IPS DF 4.7 (cell line): ENCODE results near the gene SLC26A6.

ENCODE experiments used
- DNase-seq: peaks from one replicate; pipeline ENCODE4 v3.0.0-alpha.2; 2013; ENCODE audit warnings: low spot score; ENCODE audit errors: extremely low read depth

SLC26A6 gene, protein sequence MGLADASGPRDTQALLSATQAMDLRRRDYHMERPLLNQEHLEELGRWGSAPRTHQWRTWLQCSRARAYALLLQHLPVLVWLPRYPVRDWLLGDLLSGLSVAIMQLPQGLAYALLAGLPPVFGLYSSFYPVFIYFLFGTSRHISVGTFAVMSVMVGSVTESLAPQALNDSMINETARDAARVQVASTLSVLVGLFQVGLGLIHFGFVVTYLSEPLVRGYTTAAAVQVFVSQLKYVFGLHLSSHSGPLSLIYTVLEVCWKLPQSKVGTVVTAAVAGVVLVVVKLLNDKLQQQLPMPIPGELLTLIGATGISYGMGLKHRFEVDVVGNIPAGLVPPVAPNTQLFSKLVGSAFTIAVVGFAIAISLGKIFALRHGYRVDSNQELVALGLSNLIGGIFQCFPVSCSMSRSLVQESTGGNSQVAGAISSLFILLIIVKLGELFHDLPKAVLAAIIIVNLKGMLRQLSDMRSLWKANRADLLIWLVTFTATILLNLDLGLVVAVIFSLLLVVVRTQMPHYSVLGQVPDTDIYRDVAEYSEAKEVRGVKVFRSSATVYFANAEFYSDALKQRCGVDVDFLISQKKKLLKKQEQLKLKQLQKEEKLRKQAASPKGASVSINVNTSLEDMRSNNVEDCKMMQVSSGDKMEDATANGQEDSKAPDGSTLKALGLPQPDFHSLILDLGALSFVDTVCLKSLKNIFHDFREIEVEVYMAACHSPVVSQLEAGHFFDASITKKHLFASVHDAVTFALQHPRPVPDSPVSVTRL

DNA sequence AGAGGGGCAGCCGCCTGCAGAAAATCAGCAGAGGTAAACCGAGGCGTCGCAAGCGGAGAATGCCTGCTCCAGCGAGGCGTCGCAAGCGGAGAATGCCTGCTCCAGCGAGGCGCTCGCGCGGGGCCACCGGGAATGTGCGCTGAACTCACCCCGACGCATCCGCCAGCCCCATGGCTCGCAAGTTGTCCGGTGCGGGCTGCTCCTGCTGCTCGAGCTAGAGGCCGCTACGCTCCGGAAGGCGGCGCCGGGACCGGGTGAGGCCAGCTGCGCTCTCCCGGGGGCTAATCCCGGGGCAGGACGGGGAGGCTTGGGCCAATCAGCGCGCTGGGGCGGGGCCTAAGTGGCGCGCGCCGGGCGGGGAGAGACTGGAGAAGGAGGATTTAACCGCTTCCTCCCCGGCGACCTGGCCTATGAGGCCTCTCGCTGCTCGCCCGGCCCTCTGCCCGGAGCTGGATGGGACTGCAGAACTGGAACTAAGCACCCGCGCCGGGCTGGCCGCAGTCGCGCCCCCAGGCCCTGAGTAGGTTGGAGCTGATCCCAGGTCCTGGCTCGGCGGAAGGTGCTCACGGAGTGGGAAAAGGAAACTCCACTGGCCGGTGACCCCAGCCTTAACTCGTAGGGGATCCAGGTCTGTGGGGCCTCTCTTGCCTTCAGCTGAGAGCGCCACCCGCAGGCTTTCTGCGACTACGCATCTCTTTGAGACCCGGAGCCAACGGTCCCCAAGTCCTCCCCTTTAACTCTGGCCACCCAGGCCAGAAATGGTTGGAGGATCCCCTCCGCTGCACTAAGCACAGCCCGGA, at the start of gene SLC26A6:
SLC26A6 (minus strand) TSS at position 240 of the 800 bp plus-strand sequence; CDS start at position 172, 68 bp downstream.
- peak; percentile 83 for DNase-seq

DNA sequence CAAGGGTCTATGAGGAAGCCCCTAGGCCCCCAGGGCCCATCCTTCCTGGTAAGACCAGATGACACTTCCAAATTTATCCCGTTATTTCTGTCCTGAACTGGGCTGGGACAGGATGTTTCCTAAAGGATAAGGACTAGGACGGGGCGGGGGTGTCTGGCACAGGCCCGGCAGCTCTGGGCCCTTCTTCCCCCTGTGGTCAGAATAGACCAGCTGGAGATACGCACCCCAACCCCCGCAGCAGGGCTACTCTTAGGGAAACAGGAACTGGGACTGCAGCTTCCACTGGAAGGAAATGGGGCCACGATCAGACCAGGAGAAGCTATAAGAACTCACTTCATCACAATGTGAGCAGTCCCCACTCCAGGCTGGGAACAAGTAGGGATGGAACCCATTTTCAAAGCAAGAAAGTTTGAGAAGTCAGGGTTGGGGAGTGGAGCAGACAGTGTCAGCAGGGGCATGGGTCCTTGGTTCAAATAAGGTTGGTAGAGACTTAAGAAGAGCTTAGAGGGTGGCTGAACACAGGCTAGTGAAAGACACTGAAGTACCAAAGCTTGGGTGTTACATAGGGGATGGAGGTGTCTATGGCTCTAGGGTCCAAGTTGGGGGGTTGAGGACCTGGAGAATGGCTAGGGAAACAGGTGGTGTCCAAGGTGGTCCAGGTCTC, 49.4 kb upstream of the SLC26A6 start:
- no peak for DNase-seq

DNA sequence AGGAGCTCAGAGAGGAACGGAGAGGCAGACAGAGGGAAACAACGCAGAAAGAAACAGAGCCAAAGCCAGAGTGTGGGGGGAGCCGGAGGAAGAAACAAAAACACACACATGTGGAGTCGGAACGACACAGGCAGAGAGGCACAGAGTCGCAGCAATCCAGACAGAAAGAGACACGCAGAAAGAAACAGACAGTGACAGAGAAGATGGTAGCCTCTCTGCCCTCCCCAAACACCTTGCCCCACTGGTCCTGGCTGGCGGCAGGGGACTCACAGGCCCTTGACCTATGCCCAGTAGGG, 48.7 kb upstream of the SLC26A6 start:
- no peak for DNase-seq

DNA sequence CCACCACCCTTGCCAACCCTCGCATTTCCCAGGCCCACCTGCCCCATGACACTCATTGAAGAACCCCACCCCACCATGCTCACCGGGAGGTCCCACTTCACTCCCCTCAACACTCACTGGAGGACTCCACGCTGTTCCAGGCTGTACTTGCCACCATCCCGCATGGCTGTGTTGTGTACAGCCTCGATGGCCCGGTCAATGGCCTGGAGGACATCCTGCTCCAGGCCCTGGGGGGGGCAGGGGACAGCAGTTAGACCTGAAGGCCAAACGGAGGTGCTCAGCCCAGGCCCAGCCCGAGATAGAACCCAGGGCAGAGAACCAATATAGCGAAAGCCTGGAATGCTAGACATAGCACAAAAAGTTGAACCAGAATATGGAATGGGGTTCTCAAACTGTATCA, 47.5 kb upstream of the SLC26A6 start:
- no peak for DNase-seq

DNA sequence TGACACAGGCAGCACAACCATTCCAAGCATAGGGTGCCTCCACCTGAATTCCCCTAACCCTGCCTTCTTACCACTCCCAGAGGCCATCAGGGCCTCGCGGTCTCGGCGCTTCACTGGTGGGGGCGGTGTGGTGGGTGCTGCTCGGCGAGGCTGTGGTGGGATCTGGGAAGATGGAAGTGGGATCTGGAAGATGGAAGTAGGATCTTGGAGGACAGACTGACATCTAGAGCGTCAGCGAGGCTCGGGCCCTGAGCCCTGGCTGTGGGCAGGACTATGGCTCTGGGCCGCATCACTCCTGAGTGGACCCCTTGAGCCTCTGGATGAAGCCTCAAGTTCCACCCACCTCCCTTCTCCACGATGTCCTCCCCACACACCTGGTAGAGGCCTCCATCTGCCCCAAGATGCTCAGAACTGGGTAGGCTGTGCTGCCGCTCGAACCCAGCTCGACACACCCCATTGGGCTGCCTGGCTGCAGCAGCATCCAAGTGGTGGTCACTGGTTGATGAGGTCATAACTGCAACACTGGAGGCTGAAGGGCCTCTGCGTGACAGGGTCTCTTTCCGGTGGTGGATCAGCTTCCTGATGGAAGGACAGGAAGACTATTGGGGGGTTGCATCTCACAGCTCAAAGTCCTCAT, 46.8 kb upstream of the SLC26A6 start:
- DNase-seq: no peak

DNA sequence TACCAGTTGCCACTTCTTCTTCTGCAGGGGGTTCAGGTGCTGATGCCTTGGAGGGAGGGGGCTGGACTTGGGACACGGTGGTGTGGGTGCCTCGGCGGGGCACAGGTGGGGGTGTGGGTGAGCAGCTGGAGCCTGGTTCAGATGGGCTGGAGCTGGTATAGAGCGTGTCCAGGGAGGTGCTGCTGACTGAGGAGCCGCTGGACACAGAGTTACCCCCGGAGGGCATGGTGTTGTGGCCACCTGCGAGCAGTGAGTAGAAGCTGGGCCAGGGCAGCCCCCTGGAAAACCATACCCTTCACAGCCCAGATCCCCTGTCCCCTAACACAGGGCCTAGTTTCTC, 46.2 kb upstream of the SLC26A6 start:
- DNase-seq: no peak

DNA sequence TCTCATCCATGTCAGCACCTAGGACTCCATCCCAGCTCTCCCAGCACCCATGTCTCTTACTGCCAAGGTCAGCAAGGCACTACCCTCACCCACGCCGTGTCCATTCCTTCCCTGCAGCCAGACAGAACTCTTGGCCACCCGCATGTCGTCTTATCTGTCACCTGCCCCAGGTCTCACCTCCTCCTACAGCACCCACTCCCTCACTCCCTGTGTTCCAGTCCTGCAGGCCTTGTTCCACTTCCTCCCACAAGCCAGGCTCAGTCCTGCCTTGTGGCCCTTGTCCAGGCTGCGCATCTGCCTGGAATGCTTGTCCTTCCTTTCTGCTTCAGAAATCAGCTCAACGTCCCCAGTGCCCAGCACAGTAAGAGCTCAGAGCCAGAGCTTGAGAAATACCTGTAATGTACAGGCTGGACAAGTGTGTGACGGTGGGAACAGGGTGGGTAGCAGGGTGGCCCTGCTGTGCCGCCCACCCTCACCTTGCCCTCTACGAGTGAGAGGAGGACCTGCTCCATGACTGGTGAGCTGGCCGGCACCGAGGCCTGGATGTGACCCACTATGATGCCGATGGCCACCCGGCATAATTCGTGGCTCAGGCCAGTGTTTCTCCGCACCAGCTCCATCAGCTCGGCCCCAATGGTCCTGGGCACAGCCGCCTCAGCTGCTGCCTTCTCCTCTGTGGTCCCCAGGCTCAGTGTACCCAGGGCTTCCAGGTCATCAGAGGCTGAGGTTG, 45.7 kb upstream of the SLC26A6 start:
- no peak for DNase-seq

DNA sequence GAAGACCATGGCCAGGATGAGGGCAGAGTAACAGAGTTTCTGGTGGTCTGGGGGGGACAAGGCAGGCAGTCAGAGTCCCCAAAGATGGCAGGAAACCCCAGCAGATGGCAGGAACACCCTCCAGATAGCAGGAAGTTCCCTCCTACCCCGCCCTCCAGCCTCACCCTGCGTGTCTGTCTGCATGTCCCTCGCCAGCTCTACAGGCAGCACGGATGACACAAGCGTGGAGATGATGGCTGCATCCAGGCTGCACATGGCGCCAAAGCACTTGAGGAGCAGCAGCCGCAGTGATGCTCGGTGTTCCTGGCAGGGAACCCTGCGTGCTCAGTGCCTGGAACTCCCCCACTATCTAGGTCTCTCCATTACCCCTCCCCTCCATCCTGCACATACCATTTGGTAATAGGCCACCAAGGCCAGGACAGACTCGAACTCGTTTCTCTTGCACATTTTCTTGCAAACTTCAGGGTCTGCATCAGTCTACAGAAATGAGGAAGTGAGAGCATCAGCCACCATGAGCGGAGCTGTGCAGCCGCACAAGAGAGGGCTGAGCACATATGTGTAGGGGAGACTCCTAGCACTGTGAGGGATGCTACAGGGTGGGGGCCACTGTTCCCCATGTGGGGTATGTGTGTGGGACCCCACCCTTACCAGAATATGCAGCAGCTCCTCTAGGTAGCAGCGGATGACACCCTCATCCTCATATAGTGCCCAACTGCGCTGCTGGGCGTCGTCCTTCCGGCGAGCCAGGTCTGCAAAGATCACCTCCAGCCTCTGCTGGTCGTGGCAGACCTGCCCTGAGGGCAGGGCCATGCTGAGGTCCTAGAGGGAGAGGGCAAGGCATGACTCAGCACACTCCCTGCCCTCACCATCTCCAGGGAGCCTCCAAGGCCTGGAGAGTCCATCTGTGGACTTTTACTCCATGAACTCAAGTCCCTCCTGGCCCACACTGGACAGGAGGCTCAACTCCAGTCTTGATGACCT, 44.4 kb upstream of the SLC26A6 start:
- no peak for DNase-seq

DNA sequence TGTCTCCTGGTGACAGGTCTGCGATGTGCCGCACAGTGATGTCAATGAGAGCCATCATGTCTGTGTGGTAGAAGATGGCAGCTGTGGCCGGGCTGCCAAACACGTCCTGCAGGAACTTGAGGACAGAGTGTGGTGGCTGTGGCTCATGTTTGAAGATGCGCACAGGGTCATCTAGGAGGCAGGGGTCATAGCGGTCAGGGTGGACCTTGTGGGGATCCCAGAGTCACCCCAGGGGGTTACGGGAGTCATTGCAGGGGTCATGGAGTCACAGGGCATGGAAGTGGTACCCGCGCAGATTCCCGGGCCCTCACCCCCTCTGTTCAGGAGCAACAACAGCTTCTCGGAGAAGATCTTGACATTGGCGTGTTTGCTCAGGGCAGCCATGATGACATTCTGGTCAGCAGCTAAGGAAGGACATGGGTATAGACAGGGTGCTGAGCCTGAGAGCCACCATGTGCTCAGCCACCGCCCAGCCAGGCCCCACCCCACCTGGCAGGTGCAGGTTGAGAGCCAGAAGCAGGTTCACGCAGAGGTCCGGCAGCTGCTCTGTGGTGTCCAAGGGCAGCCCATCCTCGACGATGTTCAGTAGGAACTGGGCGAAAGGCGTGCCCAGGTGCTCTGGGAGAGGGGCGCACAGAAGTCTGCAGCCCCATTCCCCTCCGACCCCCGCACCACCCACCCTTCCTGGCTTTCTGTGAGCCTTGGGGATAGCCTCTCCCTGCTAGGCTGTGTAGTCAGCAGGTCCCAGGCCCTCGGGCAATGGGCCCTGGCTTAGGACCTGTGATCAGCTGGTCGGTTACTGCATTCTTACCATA, 43.5 kb upstream of the SLC26A6 start:
- DNase-seq: no peak

DNA sequence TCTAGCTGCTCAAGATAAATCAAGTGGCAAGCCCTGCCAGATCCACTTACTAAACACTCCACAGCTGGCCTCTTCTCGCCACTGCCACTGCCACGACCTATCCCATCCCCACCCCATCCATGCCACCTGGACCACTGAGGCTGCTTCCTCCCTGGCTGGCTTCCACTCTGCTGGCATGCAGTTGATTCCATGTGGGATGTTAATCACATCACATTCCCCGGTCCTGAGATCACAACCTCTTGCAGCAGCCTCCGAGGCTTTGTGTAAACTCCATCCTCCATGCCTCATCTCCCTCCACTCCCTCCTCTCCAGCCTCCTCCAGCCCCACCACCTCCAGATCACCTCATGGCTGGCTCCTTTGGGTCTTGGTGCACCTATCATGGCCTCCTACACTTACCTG, 42.8 kb upstream of the SLC26A6 start:
- DNase-seq: no peak

DNA sequence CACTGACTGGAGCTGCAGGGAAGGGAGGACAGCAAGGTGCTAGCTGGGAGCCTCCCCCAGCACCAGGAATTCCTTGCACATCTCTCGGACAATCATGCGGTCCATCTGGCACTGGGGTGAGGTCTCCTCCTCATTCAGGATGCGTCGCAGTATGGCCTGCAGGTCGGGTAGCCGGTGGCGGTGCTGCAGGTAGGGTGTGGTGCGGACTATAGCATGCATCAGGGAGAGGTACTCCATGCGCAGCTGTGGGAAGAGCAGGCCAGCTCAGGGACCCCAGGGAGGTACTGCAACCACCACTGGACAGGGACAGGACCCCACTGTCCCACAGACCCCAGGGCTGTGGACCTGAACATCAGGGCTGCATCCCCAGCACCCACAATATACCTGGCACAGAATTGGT, 39.2 kb upstream of the SLC26A6 start:
- no peak for DNase-seq

DNA sequence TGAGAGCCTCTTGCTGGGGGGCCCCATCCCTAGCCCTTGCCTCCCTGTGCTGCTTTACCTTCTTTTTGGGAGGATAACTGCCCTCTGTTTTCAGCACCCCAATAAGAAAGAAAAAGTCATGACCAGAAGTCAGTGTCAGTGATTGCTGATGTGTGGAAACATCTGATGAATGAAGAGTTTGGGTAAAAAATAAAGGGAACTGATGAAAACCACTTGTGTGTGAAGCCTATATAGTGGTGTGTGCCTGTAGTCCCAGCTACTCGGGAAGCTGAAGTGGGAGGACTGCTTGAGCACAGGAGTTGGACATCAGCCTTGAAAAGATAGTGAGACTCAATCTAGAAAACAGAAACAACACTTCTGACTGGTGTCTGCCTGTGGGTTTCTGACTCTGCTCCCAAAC, 37.3 kb upstream of the SLC26A6 start:
- no peak for DNase-seq

DNA sequence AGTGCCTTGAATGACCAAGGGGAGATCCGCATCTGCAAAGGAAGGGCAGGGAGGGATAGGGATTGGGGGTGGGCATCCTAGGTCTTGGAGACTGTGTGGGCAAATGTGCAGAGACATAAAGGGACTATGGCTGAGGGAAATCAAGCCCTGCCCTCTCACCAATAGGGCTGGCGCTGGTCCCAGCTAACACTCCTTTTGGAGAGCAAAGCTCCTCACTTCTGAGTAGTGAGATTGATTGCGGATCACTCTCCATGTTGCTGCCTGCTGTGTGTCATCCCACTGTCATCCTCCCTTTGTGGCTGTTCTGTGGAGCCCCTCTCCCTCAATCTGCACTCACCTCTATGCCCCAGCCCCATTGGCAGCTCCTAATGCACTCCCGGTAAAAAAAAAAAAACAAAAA, 29.7 kb upstream of the SLC26A6 start:
- no peak for DNase-seq

DNA sequence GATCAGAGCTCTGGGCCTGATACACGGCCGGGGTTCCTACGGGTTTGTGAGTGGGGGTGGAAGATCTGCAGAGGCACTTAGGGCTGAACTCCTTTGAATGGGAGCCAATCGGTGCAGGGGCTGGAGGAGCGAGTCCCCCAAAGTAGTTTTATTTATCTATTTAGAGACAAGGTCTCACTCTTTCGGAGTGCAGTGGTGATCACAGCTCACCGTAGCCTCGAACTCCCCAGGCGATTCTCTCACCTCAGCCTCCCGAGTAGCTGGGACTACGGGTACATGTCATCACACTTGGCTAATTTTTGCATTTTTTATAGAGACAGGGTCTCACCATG, 29.0 kb upstream of the SLC26A6 start:
- no peak for DNase-seq

DNA sequence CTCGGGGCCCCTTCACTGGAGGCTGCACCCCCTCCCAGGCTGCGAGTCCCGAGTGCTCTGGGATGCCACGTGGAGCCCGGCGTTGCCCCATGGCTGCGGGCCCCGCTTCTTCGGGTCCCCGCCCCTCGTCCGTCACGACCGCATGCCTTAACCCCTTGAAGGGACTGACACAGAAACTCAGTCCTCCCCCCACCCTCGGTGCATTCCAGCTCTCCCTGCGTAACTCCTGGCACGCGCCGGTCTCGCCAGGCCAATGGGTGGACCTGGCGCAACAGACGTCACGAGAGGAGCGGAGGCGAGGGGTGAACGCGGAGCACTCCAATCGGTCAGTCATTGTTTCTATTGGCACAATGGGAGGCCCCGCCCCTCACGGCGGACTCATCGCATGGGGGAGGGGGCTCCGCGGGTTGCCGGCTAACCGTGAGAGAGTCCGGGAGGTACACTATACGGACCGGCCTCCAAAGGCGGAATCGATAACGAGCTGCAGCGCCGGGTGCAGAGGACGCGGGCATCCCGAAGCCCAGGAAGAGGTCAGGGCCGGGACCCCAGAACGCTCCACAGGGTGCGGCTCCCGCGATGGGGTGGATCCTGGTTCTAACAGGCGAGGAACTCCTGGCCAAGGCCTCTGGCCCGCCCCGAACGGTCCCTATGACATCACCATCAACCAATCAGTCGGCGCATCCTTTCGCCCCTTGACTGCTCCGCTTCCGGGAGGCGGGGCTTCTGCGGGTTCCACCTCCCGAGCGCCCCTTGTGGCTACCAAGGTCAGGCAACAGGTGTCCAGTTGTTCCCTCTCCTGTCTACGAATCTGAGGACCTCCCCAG, 28.4 kb upstream of the SLC26A6 start:
- DNase-seq: peak; percentile 95

DNA sequence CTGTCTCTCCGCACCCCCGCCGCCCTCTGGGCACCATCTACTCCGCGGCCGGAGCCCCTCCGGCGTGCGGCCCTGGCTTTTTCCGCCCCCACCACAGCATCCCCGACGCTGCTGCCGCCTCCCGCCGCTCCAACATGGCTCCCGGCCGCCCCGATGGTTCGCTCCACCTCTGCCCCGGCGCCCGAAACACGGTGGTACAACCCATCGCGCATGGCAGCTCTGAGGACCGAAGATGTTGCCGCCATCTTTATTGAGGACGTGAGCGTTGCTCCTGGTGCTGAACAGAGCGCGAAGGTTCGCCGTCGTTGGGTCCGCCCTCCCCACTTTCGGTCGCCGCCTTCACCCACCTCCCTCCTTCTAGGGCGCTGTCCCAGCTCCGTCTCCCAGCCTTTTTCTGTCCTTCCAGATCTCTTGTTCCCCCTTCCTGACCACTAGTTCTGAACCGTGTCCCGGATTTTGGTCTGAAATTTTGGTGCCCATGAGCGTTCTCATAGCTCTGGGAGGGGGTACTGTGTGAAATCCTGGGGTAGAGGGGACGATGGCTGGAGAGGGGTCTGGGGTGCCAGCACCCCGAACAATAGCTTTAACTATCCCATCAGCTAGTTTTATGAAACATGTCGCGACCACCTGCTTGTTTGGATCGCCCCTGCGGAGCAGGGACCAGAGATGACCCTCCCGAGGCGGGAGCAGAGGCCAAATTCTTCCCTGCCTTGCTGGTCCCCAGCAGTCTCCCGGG, 27.7 kb upstream of the SLC26A6 start, which contains the start of gene CELSR3:
CELSR3 (minus strand) TSS at position 134 of the 736 bp plus-strand sequence. CDS start 252 bp downstream, outside the sequence.
- DNase-seq: no peak
